Sigmoid colon (tissue), 7 donors: ENCODE results near the gene TNNT3. TPM values are rescaled to one million over a fixed set of nuclear protein-coding genes. Genes with fewer than 3 reads are reported as not detected.

Experiments
- DNase-seq: peaks from one replicate; pipeline ENCODE4 v3.0.0-alpha.2; 2019
- H3K27ac ChIP-seq, 4 donors: fragments of 200-600 bp; sonication (generic); one replicate each; pipeline ENCODE4 v1.5.1; 2016 to 2019; ENCODE audit warnings: mild to moderate bottlenecking in 1 of 4
- H3K27me3 ChIP-seq, 3 donors: fragments of 200-600 bp; sonication (generic); one replicate each; pipeline ENCODE4 v1.5.1; 2019; ENCODE audit warnings: mild to moderate bottlenecking in 1 of 3
- H3K36me3 ChIP-seq, 4 donors: fragments of 200-600 bp; sonication (generic); one replicate each; pipeline ENCODE4 v1.5.1; 2016 to 2019
- H3K4me1 ChIP-seq, 4 donors: fragments of 200-600 bp; sonication (generic); one replicate each; pipeline ENCODE4 v1.5.1; 2017 to 2019
- H3K4me3 ChIP-seq, 4 donors: fragments of 200-600 bp; sonication (generic); one replicate each; pipeline ENCODE4 v1.5.1; 2017 to 2019; ENCODE audit warnings: mild to moderate bottlenecking in 2 of 4, moderate library complexity in 1 of 4
- H3K9me3 ChIP-seq, 4 donors: fragments of 200-600 bp in 3 of 4; sonication (generic) in 3 of 4; one replicate each; pipeline versions ENCODE4 v1.5.1 to v1.6.1; 2013 to 2019
- EP300 ChIP-seq, 4 donors: sonication (generic); formaldehyde crosslinking; IDR thresholded peaks; one replicate each; pipeline ENCODE4 v1.6.1; 2017; ENCODE audit warnings: antibody characterized with exemption in 4 of 4
- POLR2A ChIP-seq, 2 donors: fragments of 450-650 bp; IDR thresholded peaks; one replicate each; pipeline ENCODE4 v1.6.1; 2016; ENCODE audit warnings: antibody characterized with exemption in 2 of 2, mild to moderate bottlenecking in 2 of 2, moderate library complexity in 2 of 2
- POLR2AphosphoS5 ChIP-seq, 4 donors: sonication (generic); formaldehyde crosslinking; IDR thresholded peaks; one replicate each; pipeline ENCODE4 v1.6.1; 2017; ENCODE audit warnings: antibody characterized with exemption in 4 of 4
- WGBS, 2 donors: extraction: QIAGEN DNeasy Blood & Tissue Kit; methylation state at CpG; one replicate each; pipeline ENCODE4 v1.1.7; 2013; 5-methylcytosine and 5-hydroxymethylcytosine counted together
- intact Hi-C: fragments of 100-400 bp; cut with DNase I; formaldehyde crosslinking; loops from one replicate; pipeline ENCODE4 v1.15.1; 2023
- polyA plus RNA-seq, 3 donors: library from polyadenylated mRNA; stranded (reverse); fragments of 200-250 nt; gene quantifications; one replicate each; pipeline ENCODE4 v1.2.3, GENCODE V29; 2013
- total RNA-seq, 4 donors: library from RNA; depleted of rRNA; stranded (reverse); fragments of >200 nt; gene quantifications; one replicate each; pipeline ENCODE4 v1.1.0, GENCODE V29; 2016
- TF ChIP-seq, protein P1 (sequence below), 4 experiments: fragments of 450-650 bp in 3 of 4; fragments of 200-600 bp in 1 of 4; IDR thresholded peaks; one replicate each; pipeline ENCODE4 v1.5.1; 2016 to 2019; ENCODE audit warnings: antibody characterized with exemption in 4 of 4, mild to moderate bottlenecking in 3 of 4, moderate library complexity in 2 of 4
- donor health status: healthy with polysubstance abuse.
- donor health status: Bipolar disorder and iron deficiency.
- donor health status: healthy.

The TNNT3 gene
- total and polyA plus RNA-seq, 7 donors: 1.2 to 17.2 (median 4.4) TPM; not detected in 1

DNA sequence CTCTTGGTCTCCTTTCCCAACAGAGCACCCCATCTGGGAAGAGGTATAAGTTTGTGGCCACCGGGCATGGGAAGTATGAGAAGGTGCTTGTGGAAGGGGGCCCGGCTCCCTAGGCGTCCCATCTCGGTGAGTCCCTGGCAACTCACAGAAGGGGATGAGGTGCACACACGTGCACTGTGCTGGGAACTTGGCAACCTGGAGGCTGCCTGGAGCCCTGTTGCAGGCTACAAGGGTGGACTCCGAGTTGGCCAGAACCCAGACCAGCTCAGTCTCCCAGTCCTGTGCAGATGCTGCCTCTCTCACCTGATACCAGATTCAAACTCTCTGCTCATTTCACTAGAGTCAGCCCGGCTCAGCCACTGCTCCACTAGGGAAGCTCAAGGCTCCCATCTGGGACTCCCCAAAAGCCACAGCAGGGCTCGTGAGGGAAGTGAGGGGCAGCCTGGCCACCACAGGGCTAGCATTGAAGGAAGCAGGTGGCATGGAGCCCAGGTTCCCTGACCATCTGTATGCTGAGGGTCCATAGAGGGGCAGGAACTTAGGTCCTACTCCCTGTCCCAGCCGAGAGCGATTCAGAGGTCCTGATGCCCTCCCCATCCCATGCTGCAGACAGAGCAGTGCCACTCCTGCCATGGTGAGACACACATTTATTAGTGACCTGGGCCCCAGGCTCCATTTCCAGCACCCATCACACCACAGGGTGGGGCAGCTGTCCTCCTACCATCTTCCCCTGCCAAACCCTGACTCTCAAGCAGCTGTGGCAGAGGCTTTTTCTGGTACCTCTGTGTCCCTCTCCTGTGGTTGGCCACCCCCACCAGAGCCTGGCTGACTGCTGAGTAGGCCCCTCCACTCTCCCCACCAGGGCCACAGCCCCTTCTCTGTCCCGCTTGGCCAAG lies 31.8 kb upstream of the TNNT3 start:
- intact Hi-C loops: no loop called here
- 76 to 81% methylated on average over 11 of the region's 11 CpGs for WGBS, 2 donors

GRCh38 chr11:1888347-1888753 lies 31.2 kb upstream of the TNNT3 start:
- no peak overlapping the region for H3K27ac ChIP-seq
- WGBS, 2 donors: 45 to 58% methylated on average over 9 of the region's 9 CpGs
- H3K36me3 ChIP-seq: peaks cover 0 to 6% (median 0%) of the 10 kb centered on the region in 4 donors
- TF ChIP-seq POLR2AphosphoS5 (IDR thresholded peaks at IDR 0.05) (no peak), EP300 (IDR thresholded peaks at IDR 0.05) (no peak), POLR2A (IDR thresholded peaks at IDR 0.05) (no peak)
- TF ChIP-seq, protein P1, sequence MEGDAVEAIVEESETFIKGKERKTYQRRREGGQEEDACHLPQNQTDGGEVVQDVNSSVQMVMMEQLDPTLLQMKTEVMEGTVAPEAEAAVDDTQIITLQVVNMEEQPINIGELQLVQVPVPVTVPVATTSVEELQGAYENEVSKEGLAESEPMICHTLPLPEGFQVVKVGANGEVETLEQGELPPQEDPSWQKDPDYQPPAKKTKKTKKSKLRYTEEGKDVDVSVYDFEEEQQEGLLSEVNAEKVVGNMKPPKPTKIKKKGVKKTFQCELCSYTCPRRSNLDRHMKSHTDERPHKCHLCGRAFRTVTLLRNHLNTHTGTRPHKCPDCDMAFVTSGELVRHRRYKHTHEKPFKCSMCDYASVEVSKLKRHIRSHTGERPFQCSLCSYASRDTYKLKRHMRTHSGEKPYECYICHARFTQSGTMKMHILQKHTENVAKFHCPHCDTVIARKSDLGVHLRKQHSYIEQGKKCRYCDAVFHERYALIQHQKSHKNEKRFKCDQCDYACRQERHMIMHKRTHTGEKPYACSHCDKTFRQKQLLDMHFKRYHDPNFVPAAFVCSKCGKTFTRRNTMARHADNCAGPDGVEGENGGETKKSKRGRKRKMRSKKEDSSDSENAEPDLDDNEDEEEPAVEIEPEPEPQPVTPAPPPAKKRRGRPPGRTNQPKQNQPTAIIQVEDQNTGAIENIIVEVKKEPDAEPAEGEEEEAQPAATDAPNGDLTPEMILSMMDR (IDR thresholded peaks at IDR 0.05): no peak
- no peak overlapping the region for H3K4me3 ChIP-seq
- no peaks in the 10 kb centered on the region for H3K9me3 ChIP-seq
- DNase-seq: peak; percentile 63
- H3K27me3 ChIP-seq: no peaks in the 10 kb centered on the region
- intact Hi-C loops: no loop called here
- H3K4me1 ChIP-seq: no peaks in the 10 kb centered on the region

More for the DNA sequence above, 31.8 kb upstream of the TNNT3 start:
- Histone ChIP-seq H3K9me3 (no peaks in the 10 kb centered on the region), H3K27me3 (no peaks in the 10 kb centered on the region), H3K36me3 (peaks cover 0 to 6% (median 0%) of the 10 kb centered on the region in 4 donors), H3K4me1 (peaks cover 0 to 2% (median 0%) of the 10 kb centered on the region in 4 donors), H3K4me3 (no peak overlapping the region), H3K27ac (no peak overlapping the region)
- TF ChIP-seq POLR2A (IDR thresholded peaks at IDR 0.05) (no peak), POLR2AphosphoS5 (IDR thresholded peaks at IDR 0.05) (no peak), EP300 (IDR thresholded peaks at IDR 0.05) (no peak)
- TF ChIP-seq, protein P1 (IDR thresholded peaks at IDR 0.05): no peak
- no peak for DNase-seq

DNA sequence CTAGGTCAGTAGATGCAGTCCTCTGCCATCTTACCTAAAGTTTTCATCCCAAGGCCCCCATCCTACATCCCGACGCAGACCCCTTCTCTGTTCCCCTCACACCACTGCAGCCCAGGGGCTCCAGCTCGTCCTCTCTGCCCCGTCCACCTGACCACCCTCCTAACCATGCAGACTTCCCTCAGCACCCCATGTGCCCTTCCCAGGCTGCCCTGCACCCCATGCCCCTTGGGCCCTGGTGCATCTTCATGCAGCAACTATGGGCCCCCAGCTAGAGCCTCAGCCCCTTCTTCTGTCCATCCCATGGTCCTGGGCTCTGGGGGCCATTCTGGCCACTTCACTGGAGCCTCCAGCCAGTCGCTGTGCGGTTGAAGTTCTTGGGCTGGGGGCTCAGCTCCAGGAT lies 30.7 kb upstream of the TNNT3 start:
- intact Hi-C loops: no loop called here
- Histone ChIP-seq H3K4me1 (no peaks in the 10 kb centered on the region), H3K27ac (no peak overlapping the region), H3K36me3 (peaks cover 0 to 6% (median 0%) of the 10 kb centered on the region in 4 donors), H3K27me3 (no peaks in the 10 kb centered on the region), H3K9me3 (no peaks in the 10 kb centered on the region), H3K4me3 (no peak overlapping the region)
- WGBS, 2 donors: 73 to 85% methylated on average over 6 of the region's 6 CpGs
- TF ChIP-seq, protein P1 (IDR thresholded peaks at IDR 0.05): no peak
- no peak for TF ChIP-seq POLR2A (IDR thresholded peaks at IDR 0.05)
- no peak for TF ChIP-seq POLR2AphosphoS5 (IDR thresholded peaks at IDR 0.05)
- no peak for TF ChIP-seq EP300 (IDR thresholded peaks at IDR 0.05)
- DNase-seq: no peak

GRCh38 chr11:1889224-1889930 lies 30.1 kb upstream of the TNNT3 start:
- intact Hi-C loops: no loop called here
- H3K27me3 ChIP-seq: no peaks in the 10 kb centered on the region

More at GRCh38 chr11:1889224-1889930, 30.1 kb upstream of the TNNT3 start:
- Histone ChIP-seq H3K27ac (no peak overlapping the region), H3K9me3 (no peaks in the 10 kb centered on the region), H3K4me3 (no peak overlapping the region), H3K4me1 (no peaks in the 10 kb centered on the region), H3K36me3 (peaks cover 0 to 5% (median 0%) of the 10 kb centered on the region in 4 donors)
- TF ChIP-seq, protein P1 (IDR thresholded peaks at IDR 0.05): no peak
- no peak for TF ChIP-seq POLR2A (IDR thresholded peaks at IDR 0.05)
- no peak for TF ChIP-seq POLR2AphosphoS5 (IDR thresholded peaks at IDR 0.05)
- no peak for TF ChIP-seq EP300 (IDR thresholded peaks at IDR 0.05)
- no peak for DNase-seq
- WGBS, 2 donors: 57 to 71% methylated on average over 34 of the region's 34 CpGs
